ENCODE measurements around the gene RGS13. TPM values are rescaled to one million over a fixed set of nuclear protein-coding genes. Genes with fewer than 3 reads are reported as not detected.

RGS13 gene
- total and polyA plus RNA-seq, 4 experiments from 2014 or later: not detected

DNA sequence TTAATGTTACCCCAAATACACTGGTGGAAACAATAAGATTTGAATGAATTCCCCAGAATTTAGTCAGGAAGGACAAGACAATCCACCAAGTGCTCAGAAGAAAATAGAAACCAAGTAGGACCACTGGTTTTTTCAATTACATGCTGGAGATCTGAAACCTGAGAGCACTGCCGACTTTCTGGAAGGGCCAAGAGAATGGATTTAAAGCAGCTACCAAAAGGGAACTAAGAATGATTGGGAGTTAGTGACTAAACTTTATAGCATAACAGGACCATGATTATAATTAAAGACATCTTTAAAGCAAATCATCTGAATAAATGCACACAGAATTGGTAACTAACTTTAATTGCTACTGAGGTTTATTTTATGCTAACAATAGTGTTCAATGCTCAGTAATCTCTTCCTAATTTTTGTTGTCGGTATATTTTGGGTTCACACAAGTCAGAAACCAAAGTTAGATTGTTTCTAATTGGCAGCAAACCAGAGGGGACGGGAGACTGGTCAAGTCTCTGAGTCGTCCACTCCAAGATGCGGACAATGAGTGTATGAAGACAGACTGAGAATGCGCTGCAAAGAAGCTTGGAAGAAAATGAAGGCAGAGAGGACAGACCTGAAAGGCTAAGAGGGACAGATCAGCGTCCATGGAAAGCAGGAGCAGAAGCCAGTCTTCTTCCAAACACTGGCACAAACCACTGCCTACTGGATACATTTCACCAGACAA is 2.3 kb upstream of the RGS13 start:
- ChIA-PET POLR2A (ENCODE audit: partially characterized antibody) (interaction anchor here (0.5 kb wide), 1 partner anchor 95 kb away, joined by 4 read pairs; no protein-coding TSS in a partner anchor), CTCF (ENCODE audit: partially characterized antibody) (interaction anchor here (1.4 kb wide), 1 partner anchor 156 kb away, joined by 3 read pairs; no protein-coding TSS in a partner anchor)
- no peaks in the 10 kb centered on the region for H3K4me1 ChIP-seq (ENCODE audit: insufficient read depth, low read length)
- Mint-ChIP-seq H3K9me3 (no peaks in the 10 kb centered on the region), H3K36me3 (no peaks in the 10 kb centered on the region), H3K27ac (no peak overlapping the region), H3K4me3 (no peak overlapping the region), H3K27me3 (peaks cover 0 to 2% of the 10 kb centered on the region in 2 donors), H3K4me1 (no peaks in the 10 kb centered on the region)
- no peaks in the 10 kb centered on the region for H3K27me3 ChIP-seq (ENCODE audit: insufficient read depth, low read length)
- H3K4me3 ChIP-seq (ENCODE audit: low read length in 2 of 2): no peak overlapping the region
- H3K27ac ChIP-seq (ENCODE audit: low read depth, low read length): no peak overlapping the region
- H3K36me3 ChIP-seq (ENCODE audit: insufficient read depth, low read length): no peaks in the 10 kb centered on the region
- no peak for DNase-seq
- no peaks in the 10 kb centered on the region for H3K9me3 ChIP-seq (ENCODE audit: control insufficient read depth in 1 of 2, low read length in 2 of 2)
- intact Hi-C loops (cut with micrococcal nuclease): no loop called here

- no peaks in the 10 kb centered on the region for H3K9me3 Mint-ChIP-seq
- intact Hi-C loops (cut with micrococcal nuclease): no loop called here
- H3K9me3 ChIP-seq (ENCODE audit: control insufficient read depth in 1 of 2, low read length in 2 of 2): no peaks in the 10 kb centered on the region
- H3K27me3 ChIP-seq (ENCODE audit: insufficient read depth, low read length): no peaks in the 10 kb centered on the region
- H3K27me3 Mint-ChIP-seq: peaks cover 0 to 2% of the 10 kb centered on the region in 2 donors
- H3K4me3 Mint-ChIP-seq: no peak overlapping the region
- no peak overlapping the region for H3K4me3 ChIP-seq (ENCODE audit: low read length in 2 of 2)
- no peaks in the 10 kb centered on the region for H3K36me3 ChIP-seq (ENCODE audit: insufficient read depth, low read length)
- CTCF ChIA-PET (ENCODE audit: partially characterized antibody): no interaction called here
- H3K27ac Mint-ChIP-seq: no peak overlapping the region
- POLR2A ChIA-PET (ENCODE audit: partially characterized antibody): no interaction called here
- no peak for DNase-seq
- H3K4me1 Mint-ChIP-seq: peaks cover 0 to 2% (median 0%) of the 10 kb centered on the region in 4 donors
- H3K4me1 ChIP-seq (ENCODE audit: insufficient read depth, low read length): no peaks in the 10 kb centered on the region
- no peaks in the 10 kb centered on the region for H3K36me3 Mint-ChIP-seq
- no peak overlapping the region for H3K27ac ChIP-seq (ENCODE audit: low read depth, low read length)
Measured at GRCh38 chr1:192635041-192635440, 906 bp upstream of the RGS13 start.

DNA sequence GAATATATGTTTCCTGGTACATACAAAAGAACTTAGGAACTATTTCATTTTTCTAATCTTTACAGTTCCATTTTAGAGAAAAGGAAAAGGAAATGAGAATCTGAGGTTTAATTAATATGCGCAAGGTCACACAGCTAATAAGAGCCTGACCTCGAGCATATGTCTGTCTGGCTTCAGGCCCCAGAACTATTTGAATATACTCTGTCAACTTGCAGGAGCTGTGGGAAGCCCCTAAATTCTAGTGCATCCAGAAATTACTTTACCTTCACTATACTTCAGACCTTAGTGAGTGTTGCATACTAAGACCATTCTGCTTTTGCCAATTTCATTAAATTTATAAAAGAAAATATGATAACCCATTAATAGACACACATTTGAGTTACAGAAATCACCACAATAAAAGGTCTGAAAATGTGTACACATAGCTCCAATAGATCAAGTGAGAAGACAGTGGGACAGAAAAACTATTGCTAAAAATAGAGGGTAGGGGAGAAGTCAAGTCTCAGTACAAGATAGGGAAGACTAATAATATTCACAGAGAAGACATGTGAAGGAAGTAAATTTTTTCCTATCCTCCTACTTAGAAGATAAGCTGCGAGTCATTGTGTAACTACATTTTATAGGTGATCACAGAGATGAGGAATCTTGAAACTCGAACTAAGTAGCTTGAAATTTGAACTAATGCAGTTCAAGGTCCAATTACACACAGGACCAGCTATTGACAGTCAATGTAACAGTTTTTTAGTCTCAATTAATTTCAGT is 3.8 kb downstream of the RGS13 start:
- no peaks in the 10 kb centered on the region for H3K4me1 ChIP-seq (ENCODE audit: insufficient read depth, low read length)
- Mint-ChIP-seq H3K4me1 (peaks cover 0 to 2% (median 0%) of the 10 kb centered on the region in 4 donors), H3K9me3 (no peaks in the 10 kb centered on the region), H3K27me3 (no peaks in the 10 kb centered on the region), H3K4me3 (no peak overlapping the region), H3K27ac (no peak overlapping the region), H3K36me3 (no peaks in the 10 kb centered on the region)
- no peaks in the 10 kb centered on the region for H3K36me3 ChIP-seq (ENCODE audit: insufficient read depth, low read length)
- intact Hi-C loops (cut with micrococcal nuclease): no loop called here
- H3K4me3 ChIP-seq (ENCODE audit: low read length in 2 of 2): no peak overlapping the region
- no peak overlapping the region for H3K27ac ChIP-seq (ENCODE audit: low read depth, low read length)
- H3K9me3 ChIP-seq (ENCODE audit: control insufficient read depth in 1 of 2, low read length in 2 of 2): no peaks in the 10 kb centered on the region
- ChIA-PET POLR2A (ENCODE audit: partially characterized antibody) (no interaction called here), CTCF (ENCODE audit: partially characterized antibody) (interaction anchor here (0.9 kb wide), 1 partner anchor 96 kb away, joined by 3 read pairs; no protein-coding TSS in a partner anchor)
- no peaks in the 10 kb centered on the region for H3K27me3 ChIP-seq (ENCODE audit: insufficient read depth, low read length)
- DNase-seq: no peak

GRCh38 chr1:192652159-192652558 is 16.2 kb downstream of the RGS13 start:
- CTCF ChIA-PET (ENCODE audit: partially characterized antibody): no interaction called here
- no peak for DNase-seq
- POLR2A ChIA-PET (ENCODE audit: partially characterized antibody): no interaction called here
- intact Hi-C loops (cut with micrococcal nuclease): no loop called here
- H3K27me3 ChIP-seq (ENCODE audit: insufficient read depth, low read length): no peaks in the 10 kb centered on the region
- Mint-ChIP-seq H3K27me3 (peaks cover 0 to 2% of the 10 kb centered on the region in 2 donors), H3K4me3 (no peak overlapping the region), H3K9me3 (no peaks in the 10 kb centered on the region), H3K27ac (no peak overlapping the region), H3K4me1 (no peaks in the 10 kb centered on the region), H3K36me3 (no peaks in the 10 kb centered on the region)
- no peaks in the 10 kb centered on the region for H3K9me3 ChIP-seq (ENCODE audit: control insufficient read depth in 1 of 2, low read length in 2 of 2)
- H3K36me3 ChIP-seq (ENCODE audit: insufficient read depth, low read length): no peaks in the 10 kb centered on the region
- no peak overlapping the region for H3K4me3 ChIP-seq (ENCODE audit: low read length in 2 of 2)
- H3K4me1 ChIP-seq (ENCODE audit: insufficient read depth, low read length): no peaks in the 10 kb centered on the region
- no peak overlapping the region for H3K27ac ChIP-seq (ENCODE audit: low read depth, low read length)

- no peak overlapping the region for H3K4me3 Mint-ChIP-seq
- no peaks in the 10 kb centered on the region for H3K9me3 Mint-ChIP-seq
- no peaks in the 10 kb centered on the region for H3K4me1 Mint-ChIP-seq
- Histone ChIP-seq H3K9me3 (ENCODE audit: control insufficient read depth in 1 of 2, low read length in 2 of 2) (no peaks in the 10 kb centered on the region), H3K36me3 (ENCODE audit: insufficient read depth, low read length) (no peaks in the 10 kb centered on the region), H3K4me1 (ENCODE audit: insufficient read depth, low read length) (no peaks in the 10 kb centered on the region), H3K4me3 (ENCODE audit: low read length in 2 of 2) (no peak overlapping the region), H3K27ac (ENCODE audit: low read depth, low read length) (no peak overlapping the region), H3K27me3 (ENCODE audit: insufficient read depth, low read length) (no peaks in the 10 kb centered on the region)
- no peaks in the 10 kb centered on the region for H3K27me3 Mint-ChIP-seq
- H3K27ac Mint-ChIP-seq: no peak overlapping the region
- POLR2A ChIA-PET (ENCODE audit: partially characterized antibody): no interaction called here
- CTCF ChIA-PET (ENCODE audit: partially characterized antibody): no interaction called here
- intact Hi-C loops (cut with micrococcal nuclease): no loop called here
- no peak for DNase-seq
- H3K36me3 Mint-ChIP-seq: no peaks in the 10 kb centered on the region
Measured at GRCh38 chr1:192654120-192654519, 18.2 kb downstream of the RGS13 start.

DNA sequence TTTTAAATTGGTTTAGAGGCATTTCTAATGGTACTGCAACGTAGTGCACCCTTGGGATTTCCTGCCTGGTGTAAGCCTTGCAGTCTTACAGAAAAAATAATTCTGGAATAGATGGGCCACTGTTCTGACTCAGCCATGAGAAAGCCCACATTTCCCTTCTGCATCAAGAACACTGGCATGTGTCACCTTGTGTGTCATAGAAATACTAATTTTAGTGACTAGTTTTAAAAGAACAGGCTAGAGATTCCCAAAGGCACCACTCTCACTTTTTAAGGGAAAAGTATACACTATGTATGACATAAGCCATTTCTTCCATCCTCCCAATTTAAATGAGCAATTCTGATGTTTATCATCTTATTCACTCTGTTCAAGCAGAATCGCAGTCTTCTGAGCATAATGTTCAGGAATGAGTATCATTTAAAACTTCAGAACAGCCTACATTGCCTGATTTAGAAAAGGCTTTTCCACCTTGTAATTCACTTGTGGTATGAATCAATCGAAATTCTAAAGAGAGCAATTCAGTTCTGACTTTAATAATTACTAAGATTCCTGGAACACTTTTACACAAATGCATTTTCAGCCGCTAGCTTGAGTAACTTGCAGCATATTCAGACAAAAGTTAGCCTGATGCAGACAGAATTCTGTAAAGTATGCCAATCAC is 18.8 kb downstream of the RGS13 start:
- ChIA-PET POLR2A (ENCODE audit: partially characterized antibody) (no interaction called here), CTCF (ENCODE audit: partially characterized antibody) (no interaction called here)
- intact Hi-C loops (cut with micrococcal nuclease): no loop called here
- H3K27ac Mint-ChIP-seq: no peak overlapping the region
- H3K27me3 ChIP-seq (ENCODE audit: insufficient read depth, low read length): no peaks in the 10 kb centered on the region
- no peaks in the 10 kb centered on the region for H3K4me1 ChIP-seq (ENCODE audit: insufficient read depth, low read length)
- H3K4me1 Mint-ChIP-seq: no peaks in the 10 kb centered on the region
- H3K4me3 ChIP-seq (ENCODE audit: low read length in 2 of 2): no peak overlapping the region
- no peaks in the 10 kb centered on the region for H3K36me3 Mint-ChIP-seq
- no peaks in the 10 kb centered on the region for H3K9me3 ChIP-seq (ENCODE audit: control insufficient read depth in 1 of 2, low read length in 2 of 2)
- no peak for DNase-seq
- H3K27ac ChIP-seq (ENCODE audit: low read depth, low read length): no peak overlapping the region
- H3K4me3 Mint-ChIP-seq: no peak overlapping the region
- H3K9me3 Mint-ChIP-seq: no peaks in the 10 kb centered on the region
- no peaks in the 10 kb centered on the region for H3K27me3 Mint-ChIP-seq
- H3K36me3 ChIP-seq (ENCODE audit: insufficient read depth, low read length): no peaks in the 10 kb centered on the region

GRCh38 chr1:192657760-192658159 is 21.8 kb downstream of the RGS13 start:
- no peaks in the 10 kb centered on the region for H3K4me1 ChIP-seq (ENCODE audit: insufficient read depth, low read length)
- ChIA-PET POLR2A (ENCODE audit: partially characterized antibody) (no interaction called here), CTCF (ENCODE audit: partially characterized antibody) (no interaction called here)
- no peak overlapping the region for H3K4me3 Mint-ChIP-seq
- H3K4me3 ChIP-seq (ENCODE audit: low read length in 2 of 2): no peak overlapping the region
- no peaks in the 10 kb centered on the region for H3K9me3 Mint-ChIP-seq
- H3K27me3 ChIP-seq (ENCODE audit: insufficient read depth, low read length): no peaks in the 10 kb centered on the region
- H3K9me3 ChIP-seq (ENCODE audit: control insufficient read depth in 1 of 2, low read length in 2 of 2): no peaks in the 10 kb centered on the region
- H3K36me3 ChIP-seq (ENCODE audit: insufficient read depth, low read length): no peaks in the 10 kb centered on the region
- H3K27ac Mint-ChIP-seq: no peak overlapping the region
- H3K27me3 Mint-ChIP-seq: peaks cover 0 to 2% of the 10 kb centered on the region in 2 donors
- H3K36me3 Mint-ChIP-seq: no peaks in the 10 kb centered on the region
- H3K4me1 Mint-ChIP-seq: no peaks in the 10 kb centered on the region
- intact Hi-C loops (cut with micrococcal nuclease): no loop called here
- no peak overlapping the region for H3K27ac ChIP-seq (ENCODE audit: low read depth, low read length)
- no peak for DNase-seq

Measured in CD4-positive, alpha-beta memory T cell (primary cell).